Thoracic aorta (tissue), 2 donors: ENCODE results near the gene HS3ST3A1. TPM values are rescaled to one million over a fixed set of nuclear protein-coding genes. Genes with fewer than 3 reads are reported as not detected.

Experiments used
- ATAC-seq: fragments of 150-250 bp; one replicate; pipeline ENCODE4 v1.8.0; 2017; ENCODE audit warnings: low read depth; ENCODE audit not compliant: insufficient number of reproducible peaks, low FRiP score
- DNase-seq: peaks from one replicate; pipeline ENCODE4 v3.0.0-alpha.2; 2020; ENCODE audit warnings: low spot score
- H3K27ac ChIP-seq, 2 donors: fragments of 200-600 bp; sonication (generic); 1 replicate in 1 of 2; 2 replicates in 1 of 2; pipeline ENCODE4 v1.5.1; 2016; ENCODE audit warnings: mild to moderate bottlenecking in 2 of 2, moderate library complexity in 2 of 2
- H3K27me3 ChIP-seq: fragments of 200-600 bp; sonication (generic); replicated peaks from 2 replicates; pipeline ENCODE4 v1.6.0; 2016; ENCODE audit warnings: mild to moderate bottlenecking; ENCODE audit not compliant: insufficient read depth
- H3K36me3 ChIP-seq: fragments of 200-600 bp; sonication (generic); one replicate; pipeline ENCODE4 v1.5.1; 2016
- H3K4me1 ChIP-seq, 2 donors: fragments of 200-600 bp; sonication (generic); 1 replicate in 1 of 2; 2 replicates in 1 of 2; pipeline versions ENCODE4 v1.5.1 to v1.6.0; 2016; ENCODE audit warnings: low read depth in 2 of 2, mild to moderate bottlenecking in 1 of 2; ENCODE audit not compliant: control insufficient read depth in 1 of 2
- H3K4me3 ChIP-seq: fragments of 200-600 bp; sonication (generic); 2 replicates; pipeline ENCODE4 v1.5.1; 2016; ENCODE audit warnings: mild to moderate bottlenecking
- H3K9me3 ChIP-seq: fragments of 200-600 bp; sonication (generic); 2 replicates; pipeline ENCODE4 v1.5.1; 2016
- CTCF ChIP-seq: fragments of 200-600 bp; sonication (generic); IDR thresholded peaks from one replicate; pipeline ENCODE4 v1.5.1; 2019; ENCODE audit warnings: antibody characterized with exemption
- total RNA-seq, 2 donors: library from RNA; depleted of rRNA; stranded (reverse); fragments of >200 nt; gene quantifications; one replicate each; pipeline versions ENCODE4 v1.1.0 to v1.2.3, GENCODE V29; 2016

HS3ST3A1 gene
- total RNA-seq, 2 donors from 2014 or later, result 1.5 to 5.4 TPM

- TF ChIP-seq CTCF, result no peak
- no peaks in the 10 kb centered on the region for H3K36me3 ChIP-seq
- no peaks in the 10 kb centered on the region for H3K9me3 ChIP-seq
- ATAC-seq (no peak), DNase-seq (no peak)
- no peaks in the 10 kb centered on the region for H3K4me1 ChIP-seq
- H3K27ac ChIP-seq, result no peak overlapping the region
- no peaks in the 10 kb centered on the region for H3K27me3 ChIP-seq
- H3K4me3 ChIP-seq, result no peak overlapping the region
Measured at GRCh38 chr17:13518261-13519000, 83.3 kb downstream of the HS3ST3A1 start.

GRCh38 chr17:13513039-13513405 is 88.7 kb downstream of the HS3ST3A1 start:
- Histone ChIP-seq H3K4me1 (no peaks in the 10 kb centered on the region), H3K27me3 (no peaks in the 10 kb centered on the region), H3K36me3 (no peaks in the 10 kb centered on the region), H3K27ac (no peak overlapping the region), H3K4me3 (no peak overlapping the region), H3K9me3 (no peaks in the 10 kb centered on the region)
- ATAC-seq, result no peak
- no peak for DNase-seq
- TF ChIP-seq CTCF, result no peak

- Histone ChIP-seq H3K9me3 (no peaks in the 10 kb centered on the region), H3K27ac (no peak overlapping the region), H3K4me3 (no peak overlapping the region), H3K27me3 (no peaks in the 10 kb centered on the region), H3K36me3 (no peaks in the 10 kb centered on the region), H3K4me1 (no peaks in the 10 kb centered on the region)
- DNase-seq (no peak), ATAC-seq (no peak)
- TF ChIP-seq CTCF, result no peak
Measured at GRCh38 chr17:13510062-13510461, 91.7 kb downstream of the HS3ST3A1 start.

GRCh38 chr17:13509527-13509926 is 92.2 kb downstream of the HS3ST3A1 start:
- TF ChIP-seq CTCF, result no peak
- DNase-seq, result no peak
- no peak overlapping the region for H3K4me3 ChIP-seq
- H3K27ac ChIP-seq, result no peak overlapping the region
- ATAC-seq, result no peak
- H3K9me3 ChIP-seq, result no peaks in the 10 kb centered on the region
- H3K36me3 ChIP-seq, result no peaks in the 10 kb centered on the region
- no peaks in the 10 kb centered on the region for H3K27me3 ChIP-seq
- H3K4me1 ChIP-seq, result no peaks in the 10 kb centered on the region

- ATAC-seq (no peak), DNase-seq (no peak)
- Histone ChIP-seq H3K27me3 (no peaks in the 10 kb centered on the region), H3K36me3 (no peaks in the 10 kb centered on the region), H3K4me1 (no peaks in the 10 kb centered on the region), H3K9me3 (no peaks in the 10 kb centered on the region), H3K27ac (no peak overlapping the region), H3K4me3 (no peak overlapping the region)
- no peak for TF ChIP-seq CTCF
Measured at GRCh38 chr17:13508896-13509295, 92.8 kb downstream of the HS3ST3A1 start.
